NCI-H510A treated with DMSO at 0.1 percent for 48 hours (cell line): ENCODE results near the gene CCR8.
"Not testable (repeated sequence)": the region's sequence is repeated elsewhere in the genome, so short reads cannot be mapped to it uniquely, and the experiment has no call there.

Source experiments
- DNase-seq: peaks from one replicate; lab custom pipeline; 2025; lab: John Stamatoyannopoulos, UW

Gene CCR8

DNA sequence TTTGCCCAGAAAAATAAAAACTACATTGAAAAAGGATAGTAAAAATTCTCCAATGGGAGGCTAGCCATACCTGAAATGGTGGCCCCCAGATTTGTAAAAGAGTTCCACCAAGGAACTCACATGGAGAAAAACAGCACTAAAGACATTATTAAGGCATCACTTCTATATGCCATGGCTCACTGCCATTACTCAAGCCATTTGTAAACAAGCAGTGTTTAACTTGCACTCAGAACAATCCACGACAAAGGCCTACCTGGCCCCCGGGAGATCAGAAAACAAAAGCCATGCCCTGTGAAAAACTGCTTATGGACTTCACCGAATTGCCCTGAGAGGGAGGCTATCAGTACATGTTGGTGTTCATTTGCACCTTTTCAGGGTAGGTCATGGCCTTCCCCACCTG lies 19.6 kb downstream of the CCR8 start:
- DNase-seq, result peak; percentile 71

DNA sequence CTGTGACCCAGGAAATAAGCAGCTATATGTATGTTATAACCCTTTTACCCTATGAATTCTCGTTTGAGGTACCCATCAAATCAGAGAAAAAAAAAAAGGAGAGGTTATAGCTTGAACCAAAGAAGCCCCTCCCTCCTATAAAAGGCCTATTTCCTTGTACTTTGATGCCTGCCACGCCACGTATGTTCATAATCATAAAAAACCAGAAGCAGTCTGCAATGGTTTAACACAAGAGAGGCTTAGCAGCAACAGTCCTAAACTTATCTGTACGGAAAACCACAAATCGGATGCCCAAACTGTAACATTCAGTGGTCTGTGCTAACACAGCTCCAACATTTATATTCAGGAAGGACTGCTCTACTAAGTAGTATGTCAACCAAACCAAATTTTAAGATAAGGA lies 21.2 kb downstream of the CCR8 start:
- DNase-seq, result no peak

DNA sequence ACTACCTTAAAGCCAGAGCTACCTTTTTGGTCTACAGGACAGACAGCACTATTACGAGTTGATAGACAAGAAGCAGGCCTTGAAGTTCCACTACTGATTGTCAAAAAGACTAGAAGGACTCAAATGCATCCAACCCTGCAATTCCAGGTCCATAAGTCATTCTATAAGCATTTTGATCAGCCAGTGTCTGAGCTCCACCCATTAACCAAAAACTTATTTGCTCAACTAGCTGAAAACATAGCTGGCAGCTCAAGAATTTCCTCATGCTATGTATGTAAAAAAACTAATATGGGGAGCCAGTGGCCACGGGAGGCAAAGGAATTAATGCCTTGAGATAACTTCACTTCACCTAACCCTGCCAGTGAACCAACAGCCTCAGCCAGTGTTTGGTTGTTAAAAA lies 21.6 kb downstream of the CCR8 start:
- not testable (repeated sequence) for DNase-seq

DNA sequence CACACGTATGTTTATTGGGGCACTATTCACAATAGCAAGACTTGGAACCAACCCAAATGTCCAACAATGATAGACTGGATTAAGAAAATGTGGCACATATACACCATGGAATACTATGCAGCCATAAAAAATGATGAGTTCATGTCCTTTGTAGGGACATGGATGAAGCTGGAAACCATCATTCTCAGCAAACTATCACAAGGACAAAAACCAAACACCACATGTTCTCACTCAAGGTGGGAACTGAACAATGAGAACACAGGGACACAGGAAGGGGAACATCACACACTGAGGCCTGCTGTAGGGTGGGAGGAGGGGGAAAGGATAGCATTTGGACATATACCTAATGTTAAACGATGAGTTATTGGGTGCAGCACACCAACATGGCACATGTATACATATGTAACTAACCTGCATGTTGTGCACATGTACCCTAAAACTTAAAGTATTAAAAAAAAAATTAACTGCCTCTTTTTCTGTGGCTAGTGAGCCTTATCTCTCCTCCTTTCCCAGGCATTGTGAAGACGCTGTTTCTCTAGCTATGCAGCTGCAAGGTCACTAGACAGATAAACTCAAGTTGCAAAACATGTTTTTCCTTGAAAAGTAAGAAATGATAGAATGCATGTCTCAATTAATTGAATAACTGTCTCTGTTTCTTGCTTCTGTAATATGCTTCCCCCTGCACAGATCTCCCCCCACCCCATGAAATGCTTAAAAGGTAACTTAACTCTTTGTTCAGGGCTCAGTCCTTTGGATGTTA lies 23.8 kb downstream of the CCR8 start:
- not testable (repeated sequence) for DNase-seq

DNA sequence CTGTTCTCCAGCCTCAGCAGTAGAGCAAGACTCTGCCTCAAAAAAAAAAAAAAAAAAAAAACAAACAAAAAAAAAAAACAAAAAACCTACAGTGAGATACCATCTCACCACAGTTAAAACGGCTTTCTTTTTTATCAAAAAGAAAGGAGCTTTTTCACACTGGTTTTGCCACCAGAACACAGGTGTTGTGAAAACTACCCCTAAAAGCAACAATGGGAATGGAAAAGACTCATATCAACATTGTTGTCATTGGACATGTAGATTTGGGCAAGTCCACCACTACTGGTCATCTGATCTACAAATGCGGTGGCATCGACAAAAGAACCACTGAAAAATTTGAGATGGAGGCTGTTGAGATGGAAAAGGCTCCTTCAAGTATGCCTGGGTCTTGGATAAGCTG lies 28.8 kb downstream of the CCR8 start:
- no peak for DNase-seq

DNA sequence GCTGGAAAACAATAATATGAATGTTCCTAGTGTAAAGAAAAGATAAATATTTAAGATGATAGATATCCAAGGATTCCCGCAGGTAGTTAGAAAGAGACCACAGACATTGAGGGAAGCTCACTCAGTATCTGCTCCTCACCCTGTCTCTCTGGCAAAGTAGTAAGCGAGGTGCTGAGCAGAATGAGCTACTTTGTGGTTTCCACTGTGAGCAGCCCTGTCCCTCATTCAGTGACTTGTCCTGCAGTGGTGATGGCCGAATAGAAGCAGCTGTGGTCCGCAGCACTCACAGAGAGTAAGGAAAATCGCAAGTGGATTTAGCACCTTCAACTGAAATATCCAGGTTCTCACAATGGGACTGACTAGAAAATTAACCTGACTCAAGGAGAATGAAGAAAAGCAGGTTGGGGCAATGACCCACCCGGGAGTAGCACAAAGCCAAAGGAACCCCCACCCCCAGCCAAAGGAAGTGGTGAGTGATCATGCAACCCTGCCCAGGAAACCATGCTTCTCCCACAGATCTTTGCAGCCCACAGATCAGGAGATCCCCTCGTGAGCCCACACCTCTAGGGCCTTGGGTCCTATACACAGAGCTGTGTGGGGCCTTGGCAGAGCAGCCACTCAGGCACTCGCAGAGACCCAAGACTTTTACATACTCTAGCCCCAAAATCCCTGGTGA lies 31.9 kb downstream of the CCR8 start:
- no peak for DNase-seq

DNA sequence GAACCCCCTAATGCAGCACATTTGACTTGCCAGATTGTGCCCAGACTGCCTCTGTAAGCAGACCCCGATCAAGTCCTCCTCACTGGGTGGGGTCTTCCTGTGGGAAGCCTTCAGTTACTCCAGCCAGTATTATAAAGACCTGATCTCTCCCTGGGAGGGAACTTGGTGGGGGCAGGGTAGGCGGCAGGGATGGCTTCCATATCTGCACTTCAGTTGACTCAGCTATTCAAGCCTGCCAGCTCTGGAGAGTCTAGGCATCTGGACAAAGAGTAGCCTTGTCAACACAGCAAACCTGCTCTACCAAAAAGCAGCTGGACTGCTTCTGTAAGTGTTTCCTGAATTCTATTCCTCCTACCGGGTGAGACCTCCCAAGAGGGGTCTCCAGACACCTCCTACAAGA lies 32.7 kb downstream of the CCR8 start:
- peak; percentile 73 for DNase-seq

DNA sequence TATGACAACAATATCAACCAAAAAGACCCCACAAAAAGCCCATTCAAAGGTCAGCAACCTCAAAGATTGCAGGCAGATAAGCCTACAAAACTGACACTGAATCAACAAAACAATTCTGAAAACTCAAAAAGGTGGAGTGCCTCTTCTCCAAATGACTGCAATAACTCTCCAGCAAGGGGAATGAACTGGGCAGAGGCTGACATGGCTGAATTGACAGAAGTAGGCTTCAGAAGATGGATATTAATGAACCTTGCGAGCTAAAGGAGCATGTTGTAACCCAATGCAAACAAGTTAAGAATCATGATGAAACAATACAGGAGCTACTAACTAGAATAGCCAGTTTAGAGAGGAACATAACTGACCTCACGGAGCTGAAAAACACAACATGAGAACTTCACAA lies 33.3 kb downstream of the CCR8 start:
- peak; percentile 91 for DNase-seq

DNA sequence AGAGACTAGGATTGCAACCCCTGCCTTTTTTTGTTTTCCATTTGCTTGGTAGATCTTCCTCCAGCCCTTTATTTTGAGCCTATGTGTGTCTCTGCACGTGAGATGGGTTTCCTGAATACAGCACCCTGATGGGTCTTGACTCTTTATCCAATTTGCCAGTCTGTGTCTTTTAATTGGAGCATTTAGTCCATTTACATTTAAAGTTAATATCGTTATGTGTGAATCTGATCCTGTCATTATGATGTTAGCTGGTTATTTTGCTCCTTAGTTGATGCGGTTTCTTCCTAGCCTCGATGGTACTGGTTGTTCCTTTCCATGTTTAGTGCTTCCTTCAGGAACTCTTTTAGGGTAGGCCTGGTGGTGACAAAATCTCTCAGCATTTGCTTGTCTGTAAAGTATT lies 40.9 kb downstream of the CCR8 start:
- DNase-seq, result not testable (repeated sequence)

DNA sequence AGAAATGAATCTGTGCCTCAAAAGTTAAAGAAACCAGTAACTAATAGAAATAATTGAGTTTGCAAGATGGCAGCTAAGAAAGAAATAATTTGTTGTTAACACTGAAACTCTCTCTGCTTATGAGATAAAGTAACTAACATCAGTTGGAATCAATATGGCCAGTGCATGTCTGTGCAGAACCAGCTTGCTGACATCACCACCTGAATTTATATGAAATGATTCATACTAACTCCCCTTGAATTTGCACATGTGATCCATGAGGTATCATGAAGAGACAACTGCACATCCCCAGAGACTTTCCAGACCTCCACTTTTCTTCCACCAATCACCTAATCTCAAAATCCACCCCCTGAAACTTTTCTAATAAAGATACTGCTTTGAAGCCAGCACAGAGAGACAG lies 43.3 kb downstream of the CCR8 start:
- no peak for DNase-seq

DNA sequence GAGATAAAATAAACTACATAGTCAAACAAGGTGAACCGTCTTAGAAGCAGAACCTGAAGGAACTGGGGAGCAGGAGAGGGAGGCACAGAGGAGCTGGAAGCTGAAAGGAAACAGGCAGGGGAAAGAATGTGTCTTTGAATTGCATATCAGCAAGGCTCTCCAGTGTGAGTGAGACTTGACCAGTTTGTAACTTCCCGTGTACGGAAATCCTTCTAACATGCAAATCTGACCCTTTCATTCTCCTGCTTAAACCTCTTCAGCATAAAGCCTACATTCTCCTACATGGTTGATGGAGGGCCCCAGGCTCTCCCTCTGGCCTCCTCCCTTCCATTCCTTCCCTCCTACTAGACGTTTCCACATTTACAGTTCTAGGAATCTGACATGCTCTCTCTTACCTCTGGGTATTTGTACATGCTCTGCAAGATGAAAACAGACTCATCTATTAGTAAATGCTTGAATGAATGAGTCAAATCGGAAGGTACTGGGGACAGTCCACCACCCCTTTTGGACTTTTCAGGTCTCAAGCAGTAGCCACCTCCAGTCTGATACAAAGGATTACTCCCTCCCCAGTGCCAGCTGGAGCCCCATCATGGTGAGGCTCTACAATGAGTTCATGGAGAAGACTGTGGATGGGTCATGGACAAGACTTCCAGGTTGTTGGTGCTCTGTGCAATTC lies 47.6 kb downstream of the CCR8 start:
- DNase-seq, result no peak

DNA sequence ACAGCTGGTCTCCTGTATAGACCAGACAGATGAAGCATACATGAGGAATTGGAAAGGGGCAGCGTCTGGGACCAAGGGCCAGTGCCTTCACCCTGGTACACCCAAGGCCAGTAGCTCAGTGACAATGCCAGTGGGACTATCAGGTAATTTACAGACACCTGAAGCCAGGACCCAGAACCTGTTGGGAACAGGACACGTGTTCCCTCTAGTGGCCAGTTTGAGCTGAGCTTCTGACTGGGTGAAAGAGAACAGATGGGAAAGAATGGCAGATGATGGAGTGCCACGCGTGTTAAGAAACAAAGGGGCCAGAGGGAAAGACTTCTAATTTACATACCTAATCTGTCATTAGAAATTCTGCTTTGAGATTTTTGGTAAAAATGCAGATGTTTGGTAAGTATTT lies 48.6 kb downstream of the CCR8 start:
- DNase-seq, result no peak

DNA sequence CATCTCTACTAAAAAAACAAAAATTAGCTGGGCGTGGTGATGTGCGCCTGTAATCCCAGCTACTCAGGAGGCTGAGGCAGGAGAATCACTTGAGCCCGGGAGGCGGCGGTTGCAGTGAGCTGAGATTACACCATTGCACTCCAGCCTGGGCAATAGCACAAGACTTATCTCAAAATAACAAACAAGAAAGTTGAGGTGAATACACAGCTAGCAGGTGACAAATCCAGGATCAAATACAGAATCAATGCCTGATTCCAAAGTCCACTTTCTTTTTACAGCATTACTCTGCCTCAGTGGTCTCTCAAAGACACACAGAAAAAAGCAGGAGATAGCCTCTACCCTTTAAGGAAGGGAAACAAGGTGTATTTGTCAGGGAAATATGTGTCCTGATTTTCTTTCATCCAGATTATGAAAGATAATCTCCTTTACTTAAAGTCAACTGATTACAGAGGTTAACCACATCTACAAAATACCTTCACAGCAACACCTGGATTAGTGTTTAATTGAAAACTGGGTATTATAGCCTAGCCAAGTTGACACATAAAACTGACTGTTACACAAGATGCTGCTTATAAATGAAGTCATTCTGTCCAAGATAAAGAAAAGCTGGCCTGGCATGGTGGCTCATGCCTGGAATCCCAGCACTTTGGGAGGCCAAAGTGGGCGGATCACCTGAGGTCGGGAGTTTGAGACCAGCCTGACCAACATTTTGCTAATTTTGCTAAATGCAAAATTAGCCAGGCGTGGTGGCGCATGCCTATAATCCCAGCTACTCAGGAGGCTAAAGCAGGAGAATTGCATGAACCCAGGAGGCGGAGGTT lies 49.7 kb downstream of the CCR8 start:
- no peak for DNase-seq

DNA sequence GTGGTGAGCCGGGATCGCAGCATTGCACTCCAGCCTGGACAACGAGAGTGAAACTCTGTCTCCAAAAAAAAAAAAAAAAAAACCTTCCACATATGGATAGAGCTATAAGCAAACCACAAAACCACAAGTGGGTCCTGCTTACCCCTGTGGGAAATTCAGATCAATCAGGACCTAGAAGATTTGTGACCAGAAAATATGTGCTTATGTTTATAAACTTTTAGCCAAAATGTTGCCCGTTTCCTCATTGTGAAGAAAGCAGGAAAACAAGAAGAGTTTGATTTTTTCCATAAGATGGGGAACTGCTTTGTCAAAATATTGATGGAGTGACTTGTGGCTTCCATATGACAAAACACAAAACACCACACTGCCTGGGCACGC lies 50.3 kb downstream of the CCR8 start:
- DNase-seq, result no peak

DNA sequence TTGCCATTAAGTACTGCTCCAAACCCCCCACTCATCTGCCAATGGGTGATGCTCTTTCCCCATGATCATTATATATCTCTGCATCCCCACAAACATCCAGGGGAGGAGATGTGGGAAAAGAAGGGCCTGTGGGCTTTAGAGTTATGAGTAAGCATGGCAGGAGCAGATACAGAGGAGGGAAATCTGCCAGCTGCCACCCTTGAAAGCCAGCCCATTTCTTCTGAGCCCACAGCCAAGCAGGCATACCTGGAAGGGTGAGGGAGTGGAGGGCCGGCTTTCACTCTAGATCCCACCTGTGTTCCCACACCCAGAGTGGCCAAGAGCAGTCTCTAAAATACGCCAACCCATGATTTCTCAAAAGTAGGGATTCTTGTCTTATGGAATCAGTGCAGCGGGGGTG lies 51.9 kb downstream of the CCR8 start:
- DNase-seq, result no peak
